ENCODE results near the gene CPED1. TPM values are rescaled to one million over a fixed set of nuclear protein-coding genes. Genes with fewer than 3 reads are reported as not detected.
A peak's percentile ranks its signal among the peaks of the same experiment; 100 is the strongest.

The CPED1 gene
- total RNA-seq, 1 donor from 2014 or later = 4.3 TPM

DNA sequence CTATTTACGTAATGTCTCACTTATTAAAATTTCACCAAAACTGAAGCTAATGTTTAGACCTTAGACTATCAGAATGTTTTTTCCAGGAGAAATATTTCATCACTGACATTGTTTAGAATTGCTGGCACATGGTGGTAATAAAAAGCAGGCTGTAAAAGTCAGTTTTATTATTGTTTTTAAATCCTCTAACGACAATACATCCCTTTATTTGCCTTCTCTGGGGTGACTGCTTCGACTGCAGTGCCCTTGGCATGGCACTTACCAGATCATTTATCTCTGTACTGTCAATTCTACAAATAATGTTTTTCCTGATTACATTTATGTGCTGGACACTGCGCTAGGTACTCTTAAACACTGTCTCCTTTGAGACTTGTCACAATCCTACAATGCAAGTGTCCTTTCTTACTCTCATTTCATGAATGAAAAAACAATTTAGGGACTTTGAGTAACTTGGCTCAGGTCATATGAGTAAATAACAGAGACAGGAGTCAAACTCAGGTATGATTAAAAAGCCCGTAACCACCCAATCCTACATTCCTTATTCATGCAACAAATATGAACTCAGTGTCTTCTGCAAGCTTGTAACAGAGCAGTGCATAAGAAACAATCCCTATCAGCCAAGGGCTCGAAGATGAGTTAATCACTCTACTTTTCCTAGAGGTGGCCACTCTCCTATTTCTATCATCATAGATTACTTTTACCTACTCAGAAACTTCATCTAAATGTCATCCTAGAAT, 43.5 kb upstream of the CPED1 start:
- Mint-ChIP-seq H3K9me3 (no peaks in the 10 kb centered on the region), H3K36me3 (ENCODE audit: low read depth) (no peaks in the 10 kb centered on the region), H3K27ac (ENCODE audit: unreplicated experiment) (no peak overlapping the region), H3K4me3 (no peak overlapping the region), H3K27me3 (ENCODE audit: low read depth) (peaks cover 3% of the 10 kb centered on the region), H3K4me1 (peaks cover 9% of the 10 kb centered on the region)
- no peak for DNase-seq (ENCODE audit: low read depth, low spot score)
- TF ChIP-seq, protein P1, sequence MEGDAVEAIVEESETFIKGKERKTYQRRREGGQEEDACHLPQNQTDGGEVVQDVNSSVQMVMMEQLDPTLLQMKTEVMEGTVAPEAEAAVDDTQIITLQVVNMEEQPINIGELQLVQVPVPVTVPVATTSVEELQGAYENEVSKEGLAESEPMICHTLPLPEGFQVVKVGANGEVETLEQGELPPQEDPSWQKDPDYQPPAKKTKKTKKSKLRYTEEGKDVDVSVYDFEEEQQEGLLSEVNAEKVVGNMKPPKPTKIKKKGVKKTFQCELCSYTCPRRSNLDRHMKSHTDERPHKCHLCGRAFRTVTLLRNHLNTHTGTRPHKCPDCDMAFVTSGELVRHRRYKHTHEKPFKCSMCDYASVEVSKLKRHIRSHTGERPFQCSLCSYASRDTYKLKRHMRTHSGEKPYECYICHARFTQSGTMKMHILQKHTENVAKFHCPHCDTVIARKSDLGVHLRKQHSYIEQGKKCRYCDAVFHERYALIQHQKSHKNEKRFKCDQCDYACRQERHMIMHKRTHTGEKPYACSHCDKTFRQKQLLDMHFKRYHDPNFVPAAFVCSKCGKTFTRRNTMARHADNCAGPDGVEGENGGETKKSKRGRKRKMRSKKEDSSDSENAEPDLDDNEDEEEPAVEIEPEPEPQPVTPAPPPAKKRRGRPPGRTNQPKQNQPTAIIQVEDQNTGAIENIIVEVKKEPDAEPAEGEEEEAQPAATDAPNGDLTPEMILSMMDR (conservative IDR thresholded peaks at IDR 0.05) = no peak

- H3K9me3 Mint-ChIP-seq = no peaks in the 10 kb centered on the region
- H3K27ac Mint-ChIP-seq (ENCODE audit: unreplicated experiment) = no peak overlapping the region
Observed at GRCh38 chr7:120947980-120948379, 40.5 kb upstream of the CPED1 start.

GRCh38 chr7:120949393-120949911, 39.1 kb upstream of the CPED1 start:
- TF ChIP-seq, protein P1 (conservative IDR thresholded peaks at IDR 0.05) = no peak
- H3K27me3 Mint-ChIP-seq (ENCODE audit: low read depth) = peaks cover 3% of the 10 kb centered on the region
- H3K27ac Mint-ChIP-seq (ENCODE audit: unreplicated experiment) = no peak overlapping the region
- H3K4me3 Mint-ChIP-seq = peak overlapping the region; percentile 98
- peaks cover 25% of the 10 kb centered on the region for H3K4me1 Mint-ChIP-seq
- no peaks in the 10 kb centered on the region for H3K9me3 Mint-ChIP-seq
- no peaks in the 10 kb centered on the region for H3K36me3 Mint-ChIP-seq (ENCODE audit: low read depth)
- DNase-seq (ENCODE audit: low read depth, low spot score) = no peak

More at GRCh38 chr7:120947980-120948379, 40.5 kb upstream of the CPED1 start:
- peaks cover 25% of the 10 kb centered on the region for H3K4me1 Mint-ChIP-seq
- H3K36me3 Mint-ChIP-seq (ENCODE audit: low read depth) = no peaks in the 10 kb centered on the region
- TF ChIP-seq, protein P1 (conservative IDR thresholded peaks at IDR 0.05) = no peak
- peaks cover 3% of the 10 kb centered on the region for H3K27me3 Mint-ChIP-seq (ENCODE audit: low read depth)
- H3K4me3 Mint-ChIP-seq = peak overlapping the region; percentile 50
- no peak for DNase-seq (ENCODE audit: low read depth, low spot score)

DNA sequence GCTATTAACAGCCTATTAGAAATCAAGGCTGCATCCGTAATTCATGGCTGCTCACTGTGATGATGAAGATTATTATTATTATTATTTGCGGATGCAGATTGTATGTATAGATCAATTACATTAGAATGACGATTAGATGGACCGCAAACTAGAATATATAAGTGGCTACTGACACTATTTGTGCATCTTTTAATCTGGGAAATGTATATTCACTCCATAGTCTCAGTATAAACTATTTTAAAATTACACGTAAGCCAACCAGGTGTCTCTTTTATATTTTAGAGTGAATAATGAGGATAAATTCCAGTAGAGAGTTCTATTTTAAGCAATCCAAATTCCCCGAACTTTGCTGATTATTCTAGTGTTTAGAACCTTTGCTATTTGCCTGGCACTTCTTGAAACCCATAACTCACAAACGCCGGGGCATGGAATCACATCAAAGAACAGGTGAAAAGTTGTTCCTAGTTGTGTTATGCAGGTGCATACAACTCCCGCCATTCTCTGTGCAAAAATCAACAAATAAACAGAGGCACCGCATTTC, 38.4 kb upstream of the CPED1 start:
- TF ChIP-seq, protein P1 (conservative IDR thresholded peaks at IDR 0.05) = no peak
- H3K36me3 Mint-ChIP-seq (ENCODE audit: low read depth) = no peaks in the 10 kb centered on the region
- peak overlapping the region; percentile 100 for H3K27ac Mint-ChIP-seq (ENCODE audit: unreplicated experiment)

GRCh38 chr7:120950539-120951308, 37.8 kb upstream of the CPED1 start, which contains the start of gene ING3:
TSS of gene ING3 (plus strand) at chr7:120950777. CDS start at chr7:120950897, 120 bp downstream.
- peak; percentile 96 for DNase-seq (ENCODE audit: low read depth, low spot score)
- TF ChIP-seq, protein P1 (conservative IDR thresholded peaks at IDR 0.05) = no peak
- Mint-ChIP-seq H3K4me3 (peak within 1 kb of the TSS; percentile 98), H3K36me3 (ENCODE audit: low read depth) (peaks cover 2% of the 10 kb centered on the region), H3K27ac (ENCODE audit: unreplicated experiment) (peak within 1 kb of the TSS; percentile 100), H3K4me1 (peaks cover 25% of the 10 kb centered on the region), H3K27me3 (ENCODE audit: low read depth) (peaks cover 3% of the 10 kb centered on the region), H3K9me3 (no peaks in the 10 kb centered on the region)

More for the DNA sequence above, 38.4 kb upstream of the CPED1 start:
- Mint-ChIP-seq H3K4me3 (peak overlapping the region; percentile 98), H3K4me1 (peaks cover 25% of the 10 kb centered on the region), H3K9me3 (no peaks in the 10 kb centered on the region), H3K27me3 (ENCODE audit: low read depth) (peaks cover 3% of the 10 kb centered on the region)
- no peak for DNase-seq (ENCODE audit: low read depth, low spot score)
